Esophagus muscularis mucosa (tissue), 3 donors: ENCODE data around the gene PET100.

ENCODE experiments used
- POLR2AphosphoS5 ChIP-seq, 2 donors: sonication (generic); formaldehyde crosslinking; IDR thresholded peaks; one replicate each; pipeline ENCODE4 v1.6.1; 2017; ENCODE audit warnings: antibody characterized with exemption in 2 of 2
- TF ChIP-seq, protein P1 (sequence below), 3 experiments: fragments of 200-600 bp in 2 of 3; fragments of 450-650 bp in 1 of 3; sonication (generic) in 2 of 3; IDR thresholded peaks; one replicate each; pipeline ENCODE4 v1.5.1; 2017 to 2019; ENCODE audit warnings: antibody characterized with exemption in 3 of 3, mild to moderate bottlenecking in 2 of 3, moderate library complexity in 1 of 3

DNA sequence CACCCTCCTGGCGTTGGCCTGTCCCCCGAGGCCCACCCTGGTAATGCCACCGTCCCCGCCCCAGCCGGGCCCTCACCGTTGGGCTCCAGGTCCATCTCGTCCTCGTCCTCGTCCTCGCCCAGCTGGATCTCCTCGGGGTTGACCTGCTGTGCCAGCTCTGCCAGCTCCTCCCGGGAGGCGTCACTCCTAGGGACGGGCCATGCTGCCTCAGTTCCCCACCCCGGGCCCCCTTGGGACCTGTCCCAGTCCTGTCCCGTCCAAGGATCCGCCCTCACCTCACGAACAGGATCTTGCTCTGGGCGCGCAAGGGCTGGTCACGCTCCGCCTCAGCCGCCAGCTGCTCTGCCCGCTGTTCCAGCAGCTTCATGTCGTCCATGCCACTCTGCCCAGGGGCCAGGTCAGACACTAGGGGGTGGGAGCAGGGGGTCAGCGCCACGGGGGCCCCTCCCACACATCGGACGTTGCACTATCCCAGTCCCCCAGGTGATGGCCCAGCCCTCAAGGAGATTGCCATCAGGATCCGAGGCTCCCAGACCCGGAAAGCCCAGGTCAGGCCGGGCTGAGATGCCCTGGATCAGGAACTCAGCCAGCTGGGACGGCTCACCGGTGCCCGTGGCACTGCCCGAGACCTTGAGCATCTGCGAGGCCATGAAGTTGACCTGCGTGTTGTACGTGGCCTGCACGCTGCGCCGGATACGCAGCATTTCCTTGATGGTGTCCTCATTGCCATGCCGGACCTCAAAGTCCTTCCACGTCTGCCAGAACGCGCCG lies 9.7 kb upstream of the PET100 start:
- TF ChIP-seq, protein P1, sequence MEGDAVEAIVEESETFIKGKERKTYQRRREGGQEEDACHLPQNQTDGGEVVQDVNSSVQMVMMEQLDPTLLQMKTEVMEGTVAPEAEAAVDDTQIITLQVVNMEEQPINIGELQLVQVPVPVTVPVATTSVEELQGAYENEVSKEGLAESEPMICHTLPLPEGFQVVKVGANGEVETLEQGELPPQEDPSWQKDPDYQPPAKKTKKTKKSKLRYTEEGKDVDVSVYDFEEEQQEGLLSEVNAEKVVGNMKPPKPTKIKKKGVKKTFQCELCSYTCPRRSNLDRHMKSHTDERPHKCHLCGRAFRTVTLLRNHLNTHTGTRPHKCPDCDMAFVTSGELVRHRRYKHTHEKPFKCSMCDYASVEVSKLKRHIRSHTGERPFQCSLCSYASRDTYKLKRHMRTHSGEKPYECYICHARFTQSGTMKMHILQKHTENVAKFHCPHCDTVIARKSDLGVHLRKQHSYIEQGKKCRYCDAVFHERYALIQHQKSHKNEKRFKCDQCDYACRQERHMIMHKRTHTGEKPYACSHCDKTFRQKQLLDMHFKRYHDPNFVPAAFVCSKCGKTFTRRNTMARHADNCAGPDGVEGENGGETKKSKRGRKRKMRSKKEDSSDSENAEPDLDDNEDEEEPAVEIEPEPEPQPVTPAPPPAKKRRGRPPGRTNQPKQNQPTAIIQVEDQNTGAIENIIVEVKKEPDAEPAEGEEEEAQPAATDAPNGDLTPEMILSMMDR (IDR thresholded peaks at IDR 0.05) = no peak
- TF ChIP-seq POLR2AphosphoS5 (IDR thresholded peaks at IDR 0.05) = no peak
